KOPT-K1 (cell line): Measurements from ENCODE around the gene HPN.
"Not testable (repeated sequence)": the region's sequence is repeated elsewhere in the genome, so short reads cannot be mapped to it uniquely, and the experiment has no call there.

Experiments used
- H3K27ac ChIP-seq: fragments of 200-600 bp; sonication (generic); 2 replicates; pipeline ENCODE4 v1.5.1; 2016; ENCODE audit warnings: antibody characterized with exemption, mild to moderate bottlenecking, low read depth, low read length; ENCODE audit not compliant: poor library complexity, severe bottlenecking
- H3K36me3 ChIP-seq: fragments of 200-600 bp; sonication (generic); 2 replicates; pipeline ENCODE4 v1.5.1; 2017; ENCODE audit warnings: antibody characterized with exemption, mild to moderate bottlenecking, low read length, moderate library complexity; ENCODE audit not compliant: insufficient read depth
- H3K9me3 ChIP-seq: fragments of 200-600 bp; sonication (generic); 2 replicates; pipeline ENCODE4 v1.5.1; 2017; ENCODE audit warnings: antibody characterized with exemption, low read length, mild to moderate bottlenecking; ENCODE audit not compliant: insufficient read depth, poor library complexity, severe bottlenecking

HPN gene

GRCh38 chr19:35042056-35042730 is 672 bp downstream of the HPN start:
- Histone ChIP-seq H3K36me3 (no peaks in the 10 kb centered on the region), H3K9me3 (no peaks in the 10 kb centered on the region), H3K27ac (no peak overlapping the region)

GRCh38 chr19:35042954-35043604 is 1.6 kb downstream of the HPN start:
- Histone ChIP-seq H3K9me3 (no peaks in the 10 kb centered on the region), H3K36me3 (no peaks in the 10 kb centered on the region), H3K27ac (no peak overlapping the region)

- Histone ChIP-seq H3K27ac (no peak overlapping the region), H3K9me3 (no peaks in the 10 kb centered on the region), H3K36me3 (no peaks in the 10 kb centered on the region)
Observed at GRCh38 chr19:35043906-35044305, 2.4 kb downstream of the HPN start.

DNA sequence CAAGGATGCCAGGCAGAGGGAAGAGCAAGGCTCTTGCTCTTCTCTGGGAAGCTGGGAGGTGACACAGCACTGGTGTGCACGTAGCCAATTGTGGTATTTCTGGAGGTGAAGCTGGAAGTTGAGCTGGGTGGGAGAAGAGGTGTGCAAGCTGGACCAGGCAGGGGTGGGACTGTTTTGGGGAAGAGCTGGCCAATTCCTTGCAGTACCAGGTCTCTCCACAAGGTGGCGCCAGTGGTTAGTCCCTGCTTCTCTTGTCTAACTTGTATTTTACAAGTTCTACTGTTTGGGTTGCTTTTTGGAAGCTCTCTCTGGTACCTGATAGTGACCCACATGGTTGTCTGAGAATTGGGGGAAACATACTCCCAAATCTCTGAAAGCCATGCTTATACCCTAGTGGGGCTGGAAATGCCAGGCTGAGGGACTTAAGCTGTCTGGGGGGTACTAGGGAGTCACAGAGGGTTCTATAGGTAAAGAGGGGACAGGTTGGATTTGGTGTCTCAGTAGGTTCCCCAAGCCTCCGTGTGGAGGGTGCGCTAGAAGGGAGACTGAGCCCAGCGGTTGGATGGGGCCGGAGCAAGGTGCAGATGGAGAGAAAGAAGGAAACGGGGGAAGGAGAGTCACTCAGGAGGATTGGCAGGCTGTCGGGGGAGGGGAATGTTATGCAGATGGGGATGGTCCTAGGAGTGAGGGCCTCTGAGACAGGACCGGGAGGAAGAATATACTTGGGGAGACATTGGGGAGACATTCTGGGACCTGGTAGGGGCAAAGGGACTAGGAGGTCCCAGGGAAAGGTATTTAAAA is 3.0 kb downstream of the HPN start:
- no peaks in the 10 kb centered on the region for H3K36me3 ChIP-seq
- no peak overlapping the region for H3K27ac ChIP-seq
- H3K9me3 ChIP-seq, result no peaks in the 10 kb centered on the region

- no peaks in the 10 kb centered on the region for H3K36me3 ChIP-seq
- H3K27ac ChIP-seq, result no peak overlapping the region
- H3K9me3 ChIP-seq, result no peaks in the 10 kb centered on the region
Observed at GRCh38 chr19:35045667-35046300, 4.3 kb downstream of the HPN start.

DNA sequence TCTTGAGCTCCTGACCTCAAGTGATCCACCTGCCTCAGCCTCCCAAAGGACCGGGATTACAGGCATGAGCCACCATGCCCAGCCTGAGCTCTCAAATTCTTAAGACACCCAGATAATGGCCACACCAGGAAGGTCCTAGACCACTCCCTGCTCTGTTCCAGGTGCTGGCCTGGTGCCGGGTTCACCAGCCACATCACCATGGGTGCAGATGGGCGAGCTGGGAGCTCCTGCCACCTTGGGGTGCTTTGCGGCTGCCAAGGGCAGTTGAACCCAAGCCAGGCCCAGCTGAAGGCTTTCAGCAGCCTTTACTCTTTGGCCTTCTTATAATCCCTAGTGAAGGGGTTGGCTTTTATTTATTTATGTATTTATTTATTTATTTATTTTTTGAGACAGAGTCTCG is 4.9 kb downstream of the HPN start:
- no peaks in the 10 kb centered on the region for H3K9me3 ChIP-seq
- no peak overlapping the region for H3K27ac ChIP-seq
- H3K36me3 ChIP-seq, result no peaks in the 10 kb centered on the region

DNA sequence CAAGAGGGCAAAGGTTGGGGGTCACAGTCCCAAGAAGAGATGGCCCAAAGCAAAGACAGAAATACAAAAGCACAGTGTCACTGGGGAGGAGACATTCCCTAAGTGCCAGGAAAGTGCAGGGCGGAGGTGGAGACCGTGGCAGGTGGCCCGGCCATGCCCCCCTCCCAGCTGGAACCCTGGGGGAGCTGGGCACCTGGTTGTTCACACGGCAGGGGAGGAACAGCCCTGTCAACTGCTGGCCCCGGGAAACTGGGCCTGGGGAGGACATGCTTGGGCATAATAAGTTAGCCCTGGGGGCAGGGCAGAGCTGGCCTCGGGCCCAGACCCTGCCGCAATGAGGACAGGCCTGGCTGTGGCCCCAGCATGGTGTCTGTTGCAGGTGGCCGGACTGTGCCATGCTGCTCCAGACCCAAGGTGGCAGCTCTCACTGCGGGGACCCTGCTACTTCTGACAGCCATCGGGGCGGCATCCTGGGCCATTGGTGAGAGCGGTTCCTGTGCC is 7.4 kb downstream of the HPN start:
- Histone ChIP-seq H3K27ac (no peak overlapping the region), H3K9me3 (no peaks in the 10 kb centered on the region), H3K36me3 (no peaks in the 10 kb centered on the region)

GRCh38 chr19:35049456-35049855 is 7.9 kb downstream of the HPN start:
- Histone ChIP-seq H3K36me3 (no peaks in the 10 kb centered on the region), H3K27ac (no peak overlapping the region), H3K9me3 (no peaks in the 10 kb centered on the region)

DNA sequence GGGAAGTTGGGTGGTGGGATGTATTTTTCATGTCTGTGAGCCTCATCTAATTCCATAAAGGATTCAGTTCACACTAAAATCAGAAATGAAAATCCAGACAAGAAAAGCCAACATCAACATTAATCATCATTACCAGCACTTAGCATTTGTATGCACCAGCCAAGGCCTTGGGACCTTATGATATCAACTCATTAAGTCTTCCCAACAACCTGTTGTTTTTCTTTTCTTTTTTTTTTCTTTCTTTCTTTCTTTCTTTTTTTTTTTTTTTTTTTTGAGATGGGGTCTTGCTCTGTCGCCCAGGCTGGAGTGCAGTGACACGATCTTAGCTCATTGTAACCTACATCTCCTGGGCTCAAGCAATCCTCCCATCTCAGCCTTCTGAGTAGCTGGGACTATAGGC is 9.1 kb downstream of the HPN start:
- H3K36me3 ChIP-seq, H3K9me3 ChIP-seq, H3K27ac ChIP-seq: not testable (repeated sequence)

DNA sequence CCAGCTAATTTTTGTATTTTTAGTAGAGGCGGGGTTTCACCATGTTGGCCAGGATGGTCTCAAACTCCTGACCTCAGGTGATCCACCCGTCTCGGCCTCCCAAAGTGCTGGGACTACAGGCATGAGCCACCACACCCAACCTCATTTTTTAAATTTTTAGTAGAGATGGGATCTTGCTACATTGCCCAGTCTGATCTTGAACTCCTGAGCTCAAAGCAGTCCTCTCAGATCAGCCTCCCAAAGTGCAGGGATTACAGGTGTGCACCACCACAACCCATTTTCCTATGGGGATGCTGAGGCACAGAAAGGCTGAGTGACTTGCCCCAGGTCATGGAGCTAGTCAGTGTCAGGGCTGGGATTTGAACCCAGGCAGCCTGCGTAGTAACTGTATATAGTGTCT is 9.7 kb downstream of the HPN start:
- H3K27ac ChIP-seq, H3K9me3 ChIP-seq: not testable (repeated sequence)

DNA sequence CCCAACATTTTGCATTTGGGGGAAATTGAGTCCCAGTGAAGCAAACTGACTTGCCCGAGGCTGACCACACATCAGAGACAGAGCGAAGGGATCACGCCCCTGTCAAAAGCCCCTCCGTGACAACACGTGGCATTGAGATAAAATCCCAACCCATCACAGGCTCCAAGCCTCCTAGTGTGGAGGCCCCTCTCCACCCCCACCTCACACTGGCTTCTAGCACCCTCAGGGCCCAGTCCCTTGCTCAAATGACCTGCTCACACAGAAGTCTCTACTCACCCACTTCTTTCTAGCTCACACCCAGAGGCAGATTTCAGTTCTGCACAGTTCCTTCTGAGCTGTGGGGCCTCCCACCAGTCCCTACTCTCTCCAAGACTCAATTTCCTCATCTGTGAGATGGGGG is 10.3 kb downstream of the HPN start:
- no peaks in the 10 kb centered on the region for H3K36me3 ChIP-seq

More for the DNA sequence above, 9.7 kb downstream of the HPN start:
- not testable (repeated sequence) for H3K36me3 ChIP-seq

DNA sequence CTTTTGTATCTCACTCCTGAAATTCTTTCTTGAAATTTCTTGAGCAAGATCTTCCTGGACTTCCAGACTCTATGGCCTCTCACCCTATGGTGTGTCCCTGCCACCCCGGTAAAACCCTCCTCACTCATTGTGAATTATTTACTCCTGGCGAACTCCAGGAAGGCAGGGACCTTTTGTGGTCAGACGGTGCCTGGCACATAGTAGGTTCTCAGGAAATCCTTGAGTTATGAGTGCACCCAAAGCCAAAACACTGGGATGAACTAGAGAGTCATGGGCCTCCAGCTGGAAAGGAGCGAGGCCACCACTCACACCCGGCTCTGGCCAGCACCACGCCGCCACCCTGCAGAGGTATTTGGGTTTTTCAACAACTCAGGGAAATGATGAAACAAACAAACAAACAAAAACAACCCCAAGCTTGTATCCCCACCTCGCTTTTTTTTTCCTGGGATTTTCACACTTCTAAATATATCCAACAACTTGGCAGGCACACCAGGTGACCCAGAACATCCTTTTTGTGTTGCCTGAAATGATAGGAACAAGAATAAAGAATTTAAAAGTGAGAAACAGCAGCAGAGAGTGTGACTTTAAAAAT is 11.2 kb downstream of the HPN start:
- no peaks in the 10 kb centered on the region for H3K36me3 ChIP-seq
- H3K9me3 ChIP-seq, result no peaks in the 10 kb centered on the region
- H3K27ac ChIP-seq, result no peak overlapping the region

More for the DNA sequence above, 10.3 kb downstream of the HPN start:
- no peak overlapping the region for H3K27ac ChIP-seq
- no peaks in the 10 kb centered on the region for H3K9me3 ChIP-seq

DNA sequence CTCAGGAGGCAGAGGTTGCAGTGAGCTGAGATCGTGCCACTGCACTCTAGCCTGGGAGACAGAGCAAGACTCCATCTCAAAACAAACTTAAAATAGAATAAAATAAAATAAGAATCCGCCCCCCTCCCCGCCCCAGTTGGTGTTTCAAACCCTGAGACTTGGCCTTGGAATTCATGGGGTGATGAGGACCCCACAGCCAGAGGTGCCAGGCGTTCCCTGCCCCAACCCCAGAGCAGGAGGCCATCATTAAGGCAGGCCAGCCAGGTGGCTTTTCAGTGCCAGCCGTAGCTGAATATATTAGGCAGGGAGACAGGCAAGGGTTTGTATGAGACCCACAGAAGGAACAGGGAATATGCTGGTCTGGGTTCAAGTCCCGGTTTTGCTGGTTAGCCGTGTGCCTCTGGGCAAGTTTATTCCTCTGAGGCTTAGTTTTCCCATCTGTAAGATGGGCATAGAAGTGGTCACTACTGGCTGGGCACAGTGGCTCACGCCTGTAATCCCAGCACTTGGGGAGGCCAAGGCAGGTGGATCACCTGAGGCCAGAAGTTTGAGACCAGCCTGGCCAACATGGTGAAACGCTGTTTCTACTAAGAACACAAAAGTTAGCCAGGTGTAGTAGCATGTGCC is 12.3 kb downstream of the HPN start:
- Histone ChIP-seq H3K36me3 (no peaks in the 10 kb centered on the region), H3K27ac (no peak overlapping the region), H3K9me3 (no peaks in the 10 kb centered on the region)

GRCh38 chr19:35054626-35055025 is 13.1 kb downstream of the HPN start:
- no peaks in the 10 kb centered on the region for H3K36me3 ChIP-seq
- H3K27ac ChIP-seq, result no peak overlapping the region
- no peaks in the 10 kb centered on the region for H3K9me3 ChIP-seq
